NCI-H1092 treated with DMSO at 0.1 percent for 48 hours (cell line): Measurements from ENCODE around the gene GTF2F2.

Experiments used
- DNase-seq: peaks from one replicate; lab custom pipeline; 2025; lab: John Stamatoyannopoulos, UW

GTF2F2 gene

DNA sequence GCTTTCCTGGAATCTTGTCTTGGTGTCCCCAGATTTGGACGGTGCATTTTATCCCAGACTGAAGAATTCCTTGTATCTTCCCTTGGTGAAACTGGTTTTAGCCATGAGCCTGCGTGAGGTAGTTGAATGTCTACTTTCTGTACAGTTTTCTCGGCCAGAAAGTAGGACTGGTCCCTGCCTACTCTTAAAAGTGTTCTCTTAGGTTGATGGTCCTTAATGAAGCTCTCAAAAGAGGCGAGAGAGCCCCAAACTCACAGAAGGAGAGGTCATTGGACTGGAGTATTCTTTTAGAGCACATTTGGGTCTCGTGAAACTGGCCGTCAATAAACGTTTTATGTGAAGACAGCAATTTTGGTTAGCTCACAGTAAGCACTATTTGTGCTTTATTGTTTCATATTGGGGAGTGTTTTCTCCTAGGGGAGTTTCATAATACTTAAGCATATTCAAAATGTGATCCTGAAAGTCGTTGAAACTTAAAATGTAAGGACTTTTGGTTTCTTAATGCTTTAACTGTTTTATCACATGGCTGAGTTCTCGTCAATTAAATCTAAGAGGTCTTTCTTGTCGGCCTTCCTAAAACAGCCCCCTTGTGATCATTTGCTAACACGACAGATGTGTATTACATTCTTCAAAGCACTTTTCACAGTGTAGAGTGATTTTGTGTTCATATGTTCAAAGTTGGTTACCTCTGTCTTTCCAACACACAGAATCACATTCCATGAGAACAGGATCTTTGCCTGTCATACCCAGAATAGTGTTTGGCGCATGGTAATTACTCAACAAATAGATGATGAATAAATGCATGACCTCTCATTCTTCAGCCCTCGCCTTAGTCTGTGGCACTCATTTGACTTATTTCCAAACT is 889 bp downstream of the GTF2F2 start:
- no peak for DNase-seq

DNA sequence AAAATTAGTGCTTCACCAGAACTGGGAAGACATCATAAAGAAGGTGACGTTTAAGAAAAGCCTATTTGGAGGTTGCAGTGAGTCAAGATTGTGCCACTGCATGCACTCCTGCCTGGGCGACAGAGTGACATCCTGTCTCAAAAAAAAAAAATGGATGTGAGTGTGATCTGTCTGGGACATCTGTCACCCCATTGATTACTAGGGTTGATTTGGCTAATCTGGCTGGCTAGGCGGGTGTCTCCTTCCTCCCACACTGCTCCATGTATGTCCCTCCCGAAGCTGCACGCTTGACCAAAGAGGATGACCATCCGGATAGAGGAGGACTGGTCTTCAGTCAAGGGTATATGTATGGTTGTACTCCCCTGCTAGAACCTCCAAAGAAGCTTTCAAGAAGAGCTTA is 2.6 kb downstream of the GTF2F2 start:
- DNase-seq: no peak

DNA sequence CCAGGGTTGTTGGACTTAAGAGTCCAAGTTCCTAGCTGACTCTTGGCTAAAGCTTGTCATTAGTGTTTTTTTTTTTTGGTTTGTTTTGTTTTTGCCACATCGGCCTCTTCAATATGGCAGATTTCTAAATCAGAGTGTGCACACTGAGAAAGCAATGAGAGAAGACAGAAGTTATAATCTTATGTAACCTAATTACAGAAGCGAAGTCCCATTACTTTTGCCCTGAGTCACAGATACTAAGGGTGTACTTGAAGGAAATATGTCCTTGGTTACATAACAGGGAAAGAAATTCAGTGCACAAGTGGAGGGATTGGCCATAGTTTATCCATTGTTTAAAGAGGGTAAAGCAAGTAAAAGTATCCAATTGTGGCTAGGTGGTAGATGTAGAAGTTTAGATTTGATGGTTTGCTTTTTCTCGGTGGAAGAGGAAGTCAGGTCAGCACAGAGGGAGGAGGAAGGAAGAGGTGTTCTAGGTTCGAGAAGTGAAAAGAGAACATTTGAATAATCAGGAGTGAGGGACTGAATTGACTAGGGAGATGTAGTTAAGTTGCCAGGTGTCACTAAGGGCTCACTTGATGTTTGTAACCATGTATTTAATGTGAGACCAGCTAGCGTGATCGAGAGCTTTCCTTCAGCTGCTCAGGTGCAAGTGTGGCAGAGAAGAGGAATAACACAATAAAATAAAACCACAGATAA is 12.2 kb downstream of the GTF2F2 start:
- no peak for DNase-seq

DNA sequence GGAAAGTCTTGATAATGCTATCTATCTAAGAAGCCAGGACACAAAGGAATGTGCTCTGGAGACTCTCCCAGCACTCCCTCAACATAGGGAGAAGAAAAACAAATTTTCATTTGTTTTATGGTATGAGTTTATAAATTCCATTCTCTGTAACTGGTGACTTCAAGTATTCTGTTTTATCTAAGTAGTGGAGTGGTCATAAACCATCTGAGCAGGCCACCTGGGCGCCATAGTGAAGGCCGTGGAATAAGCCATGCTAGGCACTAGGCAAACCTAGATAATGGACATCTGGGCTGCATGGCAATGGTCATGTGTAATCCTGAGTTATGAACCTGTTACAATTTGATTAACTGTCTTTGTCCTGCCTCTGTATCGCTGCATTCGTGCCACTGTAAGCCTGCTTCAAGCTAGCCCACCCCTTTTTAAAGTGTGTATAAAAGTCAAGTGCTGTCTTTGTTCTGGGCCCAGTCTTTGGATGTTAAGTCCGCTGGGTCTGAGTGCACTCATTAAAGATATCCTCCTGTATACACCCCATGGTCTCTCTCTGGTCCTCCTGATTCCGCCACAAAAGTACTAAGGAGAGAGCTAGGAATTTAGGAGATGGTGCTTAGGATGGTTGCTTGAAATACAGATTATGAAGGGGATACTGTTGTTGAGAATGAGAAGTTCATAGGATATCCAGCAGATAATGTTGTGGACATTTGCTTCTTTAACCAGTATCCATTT is 13.2 kb downstream of the GTF2F2 start:
- DNase-seq: no peak

DNA sequence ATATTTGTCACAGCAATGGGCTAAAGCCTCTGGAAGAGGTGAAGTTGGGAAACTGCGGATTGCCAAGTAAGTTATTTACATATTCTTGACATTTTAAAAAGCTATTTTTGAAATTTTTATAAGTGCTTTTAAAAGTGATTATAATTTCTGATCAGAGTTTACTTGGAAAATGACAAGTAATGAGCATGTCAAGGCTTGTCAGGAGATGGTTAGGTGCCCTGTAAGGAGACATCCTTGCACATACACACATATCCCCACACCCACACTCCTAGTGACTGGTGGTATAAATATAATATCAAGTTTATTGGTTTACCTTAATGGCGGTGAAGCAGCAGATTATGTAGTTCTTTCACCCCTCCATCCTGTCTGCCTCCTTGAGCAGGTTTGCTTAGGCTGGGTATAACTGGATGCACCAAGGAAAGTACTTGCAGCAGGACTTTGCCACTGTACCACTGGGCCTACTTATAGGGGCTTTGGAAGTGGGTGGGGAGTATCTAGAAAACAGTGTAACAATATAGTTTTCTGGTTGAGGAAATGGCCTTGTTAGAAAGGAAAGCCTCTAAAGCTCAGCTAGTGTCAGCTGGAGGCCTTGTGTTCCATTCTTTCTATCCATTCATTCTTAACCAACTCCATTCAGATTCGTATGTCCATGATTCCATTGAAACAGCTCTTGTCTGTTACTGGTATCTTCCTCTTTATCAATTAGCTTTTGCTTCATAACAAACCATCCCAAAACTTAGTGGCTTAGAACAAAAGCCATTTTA is 16.6 kb downstream of the GTF2F2 start:
- no peak for DNase-seq

DNA sequence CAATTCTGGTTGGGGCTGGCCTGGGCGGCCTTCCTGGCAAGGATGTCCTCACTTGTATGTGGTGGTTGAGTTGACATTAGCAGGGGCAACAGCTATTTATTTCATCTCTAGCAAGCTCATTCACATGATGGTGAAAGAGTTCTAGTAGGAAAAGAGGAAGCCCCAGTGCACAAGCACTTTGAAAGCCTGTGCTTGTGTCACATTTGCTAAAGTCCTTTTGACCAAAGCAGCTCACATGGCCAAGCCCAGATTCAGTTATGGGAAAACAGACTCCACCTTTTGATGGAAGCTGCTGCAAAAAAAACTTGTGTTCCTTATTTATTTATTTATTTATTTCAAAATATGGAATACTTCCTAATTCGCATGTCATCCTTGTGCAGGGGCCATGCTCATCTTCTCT is 17.2 kb downstream of the GTF2F2 start:
- no peak for DNase-seq

DNA sequence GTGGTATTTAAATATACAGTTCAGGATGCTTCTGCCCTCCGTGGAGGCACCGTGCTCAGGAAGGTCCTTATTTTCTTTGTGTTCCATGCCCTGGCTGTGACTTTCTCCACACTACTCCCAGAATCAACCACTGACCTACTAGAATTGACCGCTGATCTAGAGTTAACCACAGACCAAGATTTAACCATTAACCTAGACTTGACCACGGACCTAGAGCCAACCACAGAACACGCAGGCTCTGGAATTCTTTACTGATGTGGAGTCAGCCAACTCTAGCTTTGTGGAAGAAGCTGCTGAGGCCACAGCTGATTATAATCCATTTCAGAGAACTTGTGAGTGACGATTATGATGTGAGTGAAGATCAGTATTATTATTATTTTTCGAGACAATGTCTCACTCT is 18.0 kb downstream of the GTF2F2 start:
- DNase-seq: no peak

DNA sequence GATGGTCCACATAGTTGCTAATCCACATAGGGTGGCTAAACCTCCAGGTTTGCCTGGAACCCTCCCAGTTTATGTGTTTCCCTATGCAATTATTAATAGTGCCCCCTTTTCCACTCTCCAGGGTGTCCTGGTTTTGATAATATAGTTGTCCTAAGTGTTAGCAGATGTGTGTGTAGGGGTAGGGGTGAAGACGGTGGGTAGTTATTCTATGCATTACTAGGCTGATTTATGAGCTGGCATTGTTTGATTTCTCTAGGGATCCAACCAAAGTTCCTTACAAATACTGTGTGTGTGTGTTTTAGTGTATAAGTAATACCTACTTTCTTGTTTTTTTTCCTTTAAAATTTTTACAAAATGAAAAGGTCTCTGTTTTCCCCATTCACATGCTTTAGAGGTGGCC is 21.1 kb downstream of the GTF2F2 start:
- no peak for DNase-seq

DNA sequence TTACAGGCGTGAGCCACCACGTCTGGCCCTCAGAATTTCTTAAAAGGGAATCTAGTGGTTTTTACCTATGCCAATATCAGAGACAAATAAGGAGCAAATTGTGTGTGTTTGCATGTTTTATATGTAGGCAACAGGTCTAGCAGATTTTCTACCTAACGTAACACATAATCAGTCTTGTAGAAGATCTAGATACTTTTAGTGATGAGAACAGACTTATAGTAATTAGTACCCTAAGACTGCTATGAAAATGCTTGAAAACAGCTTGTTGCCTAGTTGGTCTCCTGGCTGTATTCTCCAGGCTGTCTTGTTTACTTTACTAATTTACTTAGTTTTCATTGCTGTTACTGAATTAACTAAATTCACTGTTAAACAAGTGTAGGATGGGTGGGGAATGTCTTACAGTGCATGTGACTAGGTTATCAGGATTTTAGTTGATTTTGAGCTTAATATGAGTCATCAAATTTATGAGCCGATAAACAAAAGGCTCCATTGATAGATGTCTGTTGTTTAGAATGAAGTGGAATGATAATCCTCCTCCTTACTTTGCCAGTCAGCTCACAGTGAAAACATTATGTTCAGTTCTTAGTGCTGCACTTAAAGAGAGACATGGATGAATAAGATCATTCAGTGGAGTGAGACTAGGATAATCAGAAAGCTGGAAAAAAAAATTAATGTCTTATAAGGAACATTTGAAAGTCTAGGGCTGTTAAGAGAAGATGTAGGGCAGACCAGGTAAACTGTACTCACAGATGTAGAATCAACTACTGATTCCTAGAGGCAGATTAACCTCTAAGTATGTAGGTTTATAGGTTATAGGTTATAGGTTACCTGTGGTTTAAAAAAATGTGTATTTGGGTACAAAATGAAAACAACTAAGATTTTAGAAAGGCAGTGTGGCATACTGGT is 22.4 kb downstream of the GTF2F2 start:
- no peak for DNase-seq

DNA sequence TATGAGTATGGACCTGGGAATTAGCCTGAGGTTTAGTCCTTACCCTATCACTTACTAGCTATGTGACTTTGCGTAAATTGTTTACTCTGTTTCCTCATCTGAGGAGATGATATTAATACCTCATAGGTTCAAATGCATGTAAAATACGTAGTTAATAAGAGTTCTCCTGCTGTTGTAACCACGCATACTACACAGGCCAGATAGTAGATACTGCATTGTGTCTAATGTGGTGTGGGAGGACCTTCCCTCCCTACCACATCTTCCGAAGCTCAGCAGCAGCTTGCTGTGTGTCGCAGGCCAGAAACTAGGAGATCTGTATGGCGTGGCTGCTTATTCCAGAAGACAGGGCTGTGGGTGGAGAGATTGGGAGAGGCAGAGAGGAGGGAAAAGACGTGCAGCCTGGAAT is 23.0 kb downstream of the GTF2F2 start:
- DNase-seq: no peak

DNA sequence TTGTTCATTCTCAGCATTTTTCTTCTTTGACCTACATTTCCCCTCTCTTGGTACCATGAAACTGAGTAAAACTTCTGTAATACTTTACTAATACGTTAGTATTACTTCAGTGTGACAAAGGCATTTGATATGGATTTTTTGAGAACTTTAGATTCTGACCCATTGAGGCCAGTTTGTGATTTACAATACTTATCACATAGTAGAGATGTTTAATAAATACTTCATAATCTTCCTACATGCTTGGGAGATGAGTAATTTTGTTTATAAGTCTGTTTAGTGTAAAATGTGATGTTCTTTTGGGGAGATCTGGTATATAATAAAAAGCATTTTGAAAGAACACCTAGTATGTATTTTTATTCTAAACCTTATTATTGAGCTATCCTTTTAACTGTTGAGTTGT is 29.7 kb downstream of the GTF2F2 start:
- DNase-seq: no peak

DNA sequence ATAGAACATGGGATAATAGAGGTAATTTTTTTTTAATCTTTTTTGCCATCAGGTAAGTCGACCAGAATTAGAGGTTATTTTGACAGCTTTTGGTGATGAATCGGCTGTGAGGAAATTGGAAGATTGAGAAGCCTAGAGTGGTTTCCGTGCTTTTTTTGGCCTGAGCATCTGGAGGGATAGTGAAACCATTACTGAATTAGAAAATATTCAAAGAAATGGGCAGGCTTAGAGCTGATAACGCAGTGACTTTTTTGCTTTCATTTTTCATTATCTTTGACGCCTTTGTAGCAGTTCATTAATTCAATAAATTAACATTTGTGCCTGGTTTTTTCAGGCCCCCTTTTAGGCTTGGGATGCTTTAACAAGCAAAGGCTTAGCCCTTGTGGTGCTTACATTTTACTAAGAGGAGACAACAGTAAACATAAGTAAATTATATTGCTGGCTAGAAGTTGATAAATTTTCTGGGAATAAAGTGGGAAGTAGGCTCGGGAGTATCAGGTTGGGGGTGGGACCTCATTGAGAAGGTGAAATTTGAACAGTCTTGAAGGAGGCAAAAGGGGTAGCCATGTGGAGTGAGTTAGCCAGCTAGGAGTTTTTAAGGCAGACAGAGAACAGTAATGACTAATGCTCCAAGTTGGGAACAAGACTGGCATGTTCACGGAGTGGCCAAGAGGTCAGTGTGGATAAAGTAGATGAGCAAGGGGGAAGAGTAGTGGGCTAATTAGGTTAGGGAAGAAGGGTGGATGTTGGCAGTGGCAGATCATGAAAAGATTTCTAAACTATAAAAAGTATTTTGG is 36.5 kb downstream of the GTF2F2 start:
- DNase-seq: no peak

DNA sequence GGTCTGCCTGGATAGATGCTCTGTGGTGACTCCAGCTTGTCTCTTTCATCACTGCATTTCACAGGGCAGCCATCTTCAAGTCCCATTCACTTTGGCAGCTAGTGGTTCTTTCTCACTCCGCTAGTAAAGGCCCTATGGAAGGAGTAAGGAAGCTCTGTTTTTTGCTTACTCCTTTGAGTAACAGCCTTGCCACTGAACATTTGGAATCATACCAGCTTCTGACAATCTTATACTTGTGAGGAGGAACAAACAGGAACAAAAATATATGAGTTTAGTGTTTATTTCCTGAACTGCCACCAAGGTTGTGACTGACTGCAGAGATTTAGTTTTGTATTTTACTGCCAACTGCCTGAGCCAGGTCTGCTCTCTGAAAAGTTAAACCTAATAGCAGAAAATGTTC is 41.9 kb downstream of the GTF2F2 start:
- no peak for DNase-seq

DNA sequence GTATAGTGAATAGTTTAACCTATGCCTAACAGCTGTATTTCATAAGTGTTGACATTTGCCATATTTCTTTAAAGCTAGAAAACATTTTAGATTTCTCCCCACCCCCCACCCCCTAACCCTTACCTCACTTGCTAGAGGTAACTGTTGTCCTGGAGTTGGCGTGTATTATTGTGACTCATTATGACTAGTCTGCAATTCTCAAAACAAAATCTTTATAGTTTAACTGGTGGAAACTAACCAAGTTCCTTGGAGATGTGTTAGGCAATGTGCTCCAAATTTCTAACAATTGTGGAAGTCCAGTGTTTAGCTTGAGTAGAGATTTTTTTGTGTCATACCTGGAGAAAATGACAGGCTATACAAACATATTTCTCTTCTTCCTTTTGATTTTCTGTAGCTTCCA is 42.5 kb downstream of the GTF2F2 start:
- no peak for DNase-seq

DNA sequence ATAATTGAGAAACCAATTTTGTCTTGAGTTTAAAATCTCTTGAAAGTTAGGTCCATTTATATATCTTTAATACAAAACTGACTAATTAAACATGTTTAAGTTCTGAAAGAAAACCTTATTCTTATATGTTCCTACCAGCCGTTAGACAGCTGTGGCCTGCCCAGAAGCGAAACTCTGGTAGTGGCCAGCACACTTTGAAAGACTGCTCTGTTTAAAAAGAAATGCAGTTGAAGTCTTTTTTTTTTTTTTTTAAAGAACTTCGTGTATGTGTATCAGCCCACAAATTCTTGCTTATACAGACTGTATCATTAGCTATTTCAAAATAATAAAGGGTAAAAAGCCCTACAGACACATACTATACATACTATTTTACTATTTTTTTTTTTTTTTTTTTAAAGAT is 46.5 kb downstream of the GTF2F2 start:
- no peak for DNase-seq

DNA sequence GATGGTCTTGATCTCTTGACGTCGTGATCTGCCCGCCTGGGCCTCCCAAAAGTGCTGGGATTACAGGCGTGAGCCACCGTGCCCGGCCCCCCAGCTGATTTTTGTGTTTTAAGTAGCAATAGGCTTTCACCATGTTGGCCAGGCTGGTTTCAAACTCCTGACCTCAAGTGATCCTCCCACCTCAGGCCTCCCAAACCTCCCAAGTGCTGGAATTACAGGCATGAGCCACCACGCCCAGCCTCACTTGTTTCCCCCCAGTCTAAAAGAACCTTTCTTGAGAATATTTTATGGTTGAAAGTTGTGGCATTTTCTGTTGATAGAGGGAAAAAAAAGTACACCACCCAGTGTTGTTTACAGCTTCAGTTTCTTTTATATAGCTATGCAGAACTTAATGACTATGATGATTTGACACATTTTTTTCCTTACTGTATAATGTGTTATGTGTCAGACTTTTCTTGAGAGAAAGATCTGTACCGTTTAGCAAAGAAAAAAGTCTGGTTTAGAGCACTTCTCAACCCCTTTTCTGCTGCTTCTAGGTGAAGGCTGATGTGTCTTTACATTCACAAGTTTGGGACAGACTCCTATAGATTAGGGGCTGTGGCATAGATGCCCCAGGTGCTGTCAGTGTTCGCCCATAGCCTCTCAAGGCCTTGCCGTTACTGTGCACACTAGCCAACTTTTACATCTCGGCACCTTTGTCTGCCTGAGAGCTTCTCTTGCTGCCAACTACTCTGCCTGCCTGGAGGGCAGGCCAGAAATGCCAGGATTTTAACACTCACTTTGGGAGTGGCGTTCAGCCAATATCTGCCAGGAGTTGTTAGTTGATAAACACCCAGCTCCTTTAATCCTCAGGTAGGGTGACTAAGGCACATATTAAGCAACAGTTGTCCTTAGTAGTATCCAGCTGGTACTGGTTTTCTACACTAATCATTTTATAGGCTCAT is 47.6 kb downstream of the GTF2F2 start:
- peak; percentile 3 for DNase-seq

DNA sequence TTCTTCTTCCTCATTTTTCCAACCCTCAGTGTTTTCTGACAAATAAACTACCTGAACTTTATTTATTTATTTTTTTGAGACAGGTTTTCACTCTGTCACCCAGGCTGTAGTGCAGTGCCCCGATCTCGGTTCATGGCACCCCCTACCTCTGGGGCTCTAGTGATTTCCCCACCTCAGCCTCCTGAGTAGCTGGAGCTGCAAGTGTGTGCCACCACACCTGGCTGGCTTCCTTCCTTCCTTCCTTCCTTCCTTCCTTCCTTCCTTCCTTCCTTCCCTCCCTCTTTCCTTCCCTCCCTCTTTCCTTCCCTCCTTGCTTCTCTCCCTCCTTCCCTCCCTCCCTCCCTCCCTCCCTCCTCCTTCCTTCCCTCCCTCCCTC is 48.2 kb downstream of the GTF2F2 start:
- DNase-seq: no peak

DNA sequence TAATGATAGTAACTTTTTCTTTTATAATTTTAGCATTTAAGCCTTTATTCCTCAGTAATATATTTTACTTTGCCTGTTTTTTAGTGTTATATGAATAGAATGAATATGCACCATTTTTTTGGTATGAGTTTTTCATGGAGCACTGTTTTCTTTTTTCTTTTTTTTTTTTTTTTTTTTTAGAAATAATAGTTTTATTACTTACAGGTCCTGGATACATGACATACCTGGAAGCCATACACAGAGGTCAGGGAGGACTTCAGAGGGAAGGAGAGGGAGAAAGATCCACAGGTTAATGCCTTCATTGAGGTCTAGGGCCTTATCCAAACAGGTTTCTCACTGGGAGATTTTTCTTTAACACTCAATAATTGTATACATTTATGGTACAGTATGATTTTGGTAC is 54.2 kb downstream of the GTF2F2 start:
- DNase-seq: no peak
